ENCODE results near the gene GLB1L2. TPM values are rescaled to one million over a fixed set of nuclear protein-coding genes. Genes with fewer than 3 reads are reported as not detected.

GLB1L2 gene
- polyA plus RNA-seq, 1 of the 3 experiments (the other 2 are of a cell fraction): 3.4 TPM

DNA sequence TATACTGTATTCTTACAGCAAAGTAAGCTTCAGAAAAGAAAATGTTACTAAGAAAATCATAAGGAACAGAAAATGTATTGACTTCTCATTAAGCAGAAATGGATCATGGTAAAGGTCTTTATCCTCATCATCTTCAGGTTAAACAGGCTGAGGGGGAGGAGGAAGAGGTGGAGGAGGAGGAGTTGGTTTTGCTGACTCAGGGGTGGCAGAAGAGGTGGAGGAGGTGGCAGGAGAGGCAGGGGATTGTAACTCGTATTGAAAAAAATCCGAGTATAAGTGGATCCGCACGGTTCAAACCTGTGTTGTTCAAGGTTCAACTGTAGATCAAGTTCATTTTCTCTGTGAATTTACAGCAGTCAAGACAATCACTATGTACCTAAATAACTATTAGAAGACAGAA lies 42.6 kb upstream of the GLB1L2 start:
- no peak overlapping the region for H3K9ac ChIP-seq
- H3K36me3 ChIP-seq (replicated peaks in 1 of 2; ENCODE audit: control insufficient read depth in 1 of 2, insufficient read depth in 2 of 2, low read length in 1 of 2): no peaks in the 10 kb centered on the region
- no peaks in the 10 kb centered on the region for H3K9me2 ChIP-seq
- no peaks in the 10 kb centered on the region for H3K79me2 ChIP-seq (ENCODE audit: insufficient read depth)
- H3K27me3 ChIP-seq (ENCODE audit: insufficient read depth): no peaks in the 10 kb centered on the region
- WGBS (ENCODE audit: low lambda C conversion rate): 72% methylated on average over 4 of the region's 4 CpGs
- no peak overlapping the region for H3K27ac ChIP-seq (ENCODE audit: low read depth in 2 of 2, low read length in 1 of 2)
- ChIA-PET POLR2A (no interaction called here), CTCF (interaction anchor here (0.6 to 3.5 kb wide), 3 partner anchors 10 to 277 kb away, joined by 3 to 16 read pairs (median 3); partner anchors contain the start of gene GLB1L3)
- H2AFZ ChIP-seq (ENCODE audit: low read depth): no peak overlapping the region
- no peak for TF ChIP-seq SIN3A (IDR thresholded peaks at IDR 0.05; ENCODE audit: borderline replicate concordance, low read depth, low read length)
- no peak for TF ChIP-seq ELF1 (IDR thresholded peaks at IDR 0.05)
- no peak for TF ChIP-seq EZH2phosphoT487 (IDR thresholded peaks at IDR 0.05; ENCODE audit: borderline replicate concordance, low read depth)
- TF ChIP-seq TCF12 (IDR thresholded peaks at IDR 0.05): no peak
- no peak for TF ChIP-seq TEAD4 (IDR thresholded peaks at IDR 0.05; ENCODE audit: borderline replicate concordance, insufficient read depth)
- no peak for TF ChIP-seq NRF1 (IDR thresholded peaks at IDR 0.05; ENCODE audit: low read depth, low read length)
- TF ChIP-seq TAF1 (IDR thresholded peaks at IDR 0.05; ENCODE audit: borderline replicate concordance, low read depth, low read length): no peak
- no peak for TF ChIP-seq ZBTB33 (IDR thresholded peaks at IDR 0.05; ENCODE audit: borderline replicate concordance, low read depth)
- TF ChIP-seq REST (IDR thresholded peaks at IDR 0.05; ENCODE audit: low read depth, low read length): no peak
- no peak for TF ChIP-seq MXI1 (IDR thresholded peaks at IDR 0.05; ENCODE audit: low read depth, low read length)
- TF ChIP-seq YY1 (IDR thresholded peaks at IDR 0.05; ENCODE audit: low read depth): no peak
- TF ChIP-seq, protein P1, sequence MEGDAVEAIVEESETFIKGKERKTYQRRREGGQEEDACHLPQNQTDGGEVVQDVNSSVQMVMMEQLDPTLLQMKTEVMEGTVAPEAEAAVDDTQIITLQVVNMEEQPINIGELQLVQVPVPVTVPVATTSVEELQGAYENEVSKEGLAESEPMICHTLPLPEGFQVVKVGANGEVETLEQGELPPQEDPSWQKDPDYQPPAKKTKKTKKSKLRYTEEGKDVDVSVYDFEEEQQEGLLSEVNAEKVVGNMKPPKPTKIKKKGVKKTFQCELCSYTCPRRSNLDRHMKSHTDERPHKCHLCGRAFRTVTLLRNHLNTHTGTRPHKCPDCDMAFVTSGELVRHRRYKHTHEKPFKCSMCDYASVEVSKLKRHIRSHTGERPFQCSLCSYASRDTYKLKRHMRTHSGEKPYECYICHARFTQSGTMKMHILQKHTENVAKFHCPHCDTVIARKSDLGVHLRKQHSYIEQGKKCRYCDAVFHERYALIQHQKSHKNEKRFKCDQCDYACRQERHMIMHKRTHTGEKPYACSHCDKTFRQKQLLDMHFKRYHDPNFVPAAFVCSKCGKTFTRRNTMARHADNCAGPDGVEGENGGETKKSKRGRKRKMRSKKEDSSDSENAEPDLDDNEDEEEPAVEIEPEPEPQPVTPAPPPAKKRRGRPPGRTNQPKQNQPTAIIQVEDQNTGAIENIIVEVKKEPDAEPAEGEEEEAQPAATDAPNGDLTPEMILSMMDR (IDR thresholded peaks at IDR 0.05): no peak
- TF ChIP-seq FOSL2 (IDR thresholded peaks at IDR 0.05; ENCODE audit: borderline replicate concordance, low read depth): no peak
- TF ChIP-seq IRF3 (IDR thresholded peaks at IDR 0.05; ENCODE audit: low read depth, low read length): no peak
- no peak for TF ChIP-seq JUND (IDR thresholded peaks at IDR 0.05)
- H3K9me3 ChIP-seq: no peaks in the 10 kb centered on the region
- H3K4me2 ChIP-seq: no peak overlapping the region
- no peaks in the 10 kb centered on the region for H4K20me1 ChIP-seq (ENCODE audit: insufficient read depth)
- no peak overlapping the region for H3K4me3 ChIP-seq (ENCODE audit: low read depth in 2 of 2, low read length in 1 of 2)
- no peaks in the 10 kb centered on the region for H3K4me1 ChIP-seq (ENCODE audit: control insufficient read depth in 1 of 2, insufficient read depth in 2 of 2, low read depth in 1 of 2, low read length in 1 of 2)
- DNase-seq: no peak
- H3F3A ChIP-seq (replicated peaks; ENCODE audit: insufficient read depth): no peaks in the 10 kb centered on the region
